Measurements from ENCODE around the gene OR2V1. TPM values are rescaled to one million over a fixed set of nuclear protein-coding genes. Genes with fewer than 3 reads are reported as not detected.
"Not testable (repeated sequence)": the region's sequence is repeated elsewhere in the genome, so short reads cannot be mapped to it uniquely, and the experiment has no call there.

Gene OR2V1
- total RNA-seq (not detected in 2 replicates), polyA plus RNA-seq (not detected in 2 replicates), polyA minus RNA-seq (not detected in 2 replicates)
- total RNA-seq (2013), result not detected

- Histone ChIP-seq H3K4me3 (ENCODE audit: control extremely low read depth in 1 of 5, extremely low read depth in 1 of 5, insufficient read depth in 1 of 5, low read depth in 2 of 5, low read length in 4 of 5) (no peak within 1 kb of the TSS), H2AFZ (ENCODE audit: insufficient read depth, low read depth, low read length, poor library complexity, severe bottlenecking) (no peak within 1 kb of the TSS), H3K27me3 (replicated peaks in 1 of 4; ENCODE audit: control extremely low read depth in 1 of 4, control insufficient read depth in 3 of 4, insufficient read depth in 4 of 4, low read length in 3 of 4) (peaks cover 0 to 27% (median 7%) of the 10 kb centered on the region in 4 experiments), H3K27ac (ENCODE audit: low read length in 2 of 2) (no peak within 1 kb of the TSS), H3K79me2 (ENCODE audit: control insufficient read depth, insufficient read depth, low read length) (no peaks in the 10 kb centered on the region), H3K4me2 (replicated peaks; ENCODE audit: low read depth, low read length, poor library complexity, severe bottlenecking) (no peak within 1 kb of the TSS), H3K36me3 (replicated peaks in 1 of 2; ENCODE audit: control extremely low read depth in 1 of 2, control insufficient read depth in 1 of 2, extremely low read depth in 1 of 2, insufficient read depth in 2 of 2, low read length in 1 of 2) (no peaks in the 10 kb centered on the region), H3K9ac (ENCODE audit: low read length) (no peak within 1 kb of the TSS), H3K4me1 (ENCODE audit: control insufficient read depth in 2 of 2, insufficient read depth in 2 of 2, low read length in 2 of 2) (no peaks in the 10 kb centered on the region), H3K9me3 (ENCODE audit: control extremely low read depth in 1 of 3, control insufficient read depth in 2 of 3, insufficient read depth in 1 of 3, low read length in 2 of 3) (peaks cover 0 to 6% (median 0%) of the 10 kb centered on the region in 3 donors), H4K20me1 (ENCODE audit: control insufficient read depth, insufficient read depth, low read length, poor library complexity, severe bottlenecking) (no peaks in the 10 kb centered on the region)
- DNase-seq (no peak), ATAC-seq (ENCODE audit: low read depth) (no peak)
- TF ChIP-seq EZH2 (IDR thresholded peaks at IDR 0.05; ENCODE audit: borderline replicate concordance, insufficient read depth, low read depth, low read length, poor library complexity, severe bottlenecking) (no peak), CTCF (IDR thresholded peaks at IDR 0.05) (no peak)
- POLR2A ChIA-PET, result no interaction called here
- H3K27me3 Mint-ChIP-seq, result peaks cover 58% of the 10 kb centered on the region
- no peaks in the 10 kb centered on the region for H3K9me3 Mint-ChIP-seq (ENCODE audit: insufficient read depth)
- H3K27ac Mint-ChIP-seq, result no peak within 1 kb of the TSS
- CTCF ChIA-PET, result no interaction called here
- H3K4me3 Mint-ChIP-seq, result no peak within 1 kb of the TSS
- H3K4me1 Mint-ChIP-seq, result peaks cover 2% of the 10 kb centered on the region
- intact Hi-C loops (cut with micrococcal nuclease), result no loop called here
- 69% methylated on average over 12 of the region's 14 CpGs for WGBS (ENCODE audit: insufficient coverage)
Measured at GRCh38 chr5:181130832-181131496, at the start of gene OR2V1. OR2V1 (minus strand) TSS chr5:181131169; CDS start chr5:181125304, 5,865 bp downstream.

- H4K20me1 ChIP-seq (ENCODE audit: control insufficient read depth, insufficient read depth, low read length, poor library complexity, severe bottlenecking); DNase-seq; H3K27me3 Mint-ChIP-seq; POLR2A ChIA-PET; intact Hi-C loops (cut with micrococcal nuclease); H2AFZ ChIP-seq (ENCODE audit: insufficient read depth, low read depth, low read length, poor library complexity, severe bottlenecking); H3K9ac ChIP-seq (ENCODE audit: low read length); H3K4me2 ChIP-seq (replicated peaks; ENCODE audit: low read depth, low read length, poor library complexity, severe bottlenecking); H3K79me2 ChIP-seq (ENCODE audit: control insufficient read depth, insufficient read depth, low read length); H3K27ac ChIP-seq (ENCODE audit: low read length in 2 of 2); H3K36me3 ChIP-seq (replicated peaks in 1 of 2; ENCODE audit: control extremely low read depth in 1 of 2, control insufficient read depth in 1 of 2, extremely low read depth in 1 of 2, insufficient read depth in 2 of 2, low read length in 1 of 2); H3K4me3 ChIP-seq (ENCODE audit: control extremely low read depth in 1 of 5, extremely low read depth in 1 of 5, insufficient read depth in 1 of 5, low read depth in 2 of 5, low read length in 4 of 5); ATAC-seq (ENCODE audit: low read depth); H3K27ac Mint-ChIP-seq; H3K4me3 Mint-ChIP-seq; H3K9me3 Mint-ChIP-seq (ENCODE audit: insufficient read depth): not testable (repeated sequence)
- H3K4me1 Mint-ChIP-seq, result peaks cover 23% of the 10 kb centered on the region
- 77% methylated on average over 12 of the region's 14 CpGs for WGBS (ENCODE audit: insufficient coverage)
- CTCF ChIA-PET, result interaction anchor here (1.4 kb wide), 1 partner anchor 10 kb away, joined by 4 read pairs; no protein-coding TSS in a partner anchor
- peaks cover 0 to 17% (median 2%) of the 10 kb centered on the region in 4 experiments for H3K27me3 ChIP-seq (replicated peaks in 1 of 4; ENCODE audit: control extremely low read depth in 1 of 4, control insufficient read depth in 3 of 4, insufficient read depth in 4 of 4, low read length in 3 of 4)
- peaks cover 8 to 19% of the 10 kb centered on the region in 2 donors for H3K4me1 ChIP-seq (ENCODE audit: control insufficient read depth in 2 of 2, insufficient read depth in 2 of 2, low read length in 2 of 2)
- H3K9me3 ChIP-seq (ENCODE audit: control extremely low read depth in 1 of 3, control insufficient read depth in 2 of 3, insufficient read depth in 1 of 3, low read length in 2 of 3), result peaks cover 0 to 21% (median 3%) of the 10 kb centered on the region in 3 donors
Measured at GRCh38 chr5:181177559-181177958, 46.6 kb upstream of the OR2V1 start.

All from B cell (primary cell).